GM13976 (cell line): ENCODE results near the gene NPY.

Source experiments
- DNase-seq: peaks from one replicate; pipeline ENCODE4 v3.0.0; 2012; ENCODE audit warnings: low spot score
- CTCF ChIP-seq: IDR thresholded peaks from 2 replicates; pipeline ENCODE4 v1.5.1; 2012; ENCODE audit warnings: borderline replicate concordance, mild to moderate bottlenecking; ENCODE audit not compliant: insufficient read depth; ENCODE audit errors: extremely low read depth, missing control alignments, control extremely low read depth
- in situ Hi-C: fragments of 300-500 bp; cut with MboI; formaldehyde crosslinking; loops from one replicate; pipeline ENCODE4 v1.12.0; 2022; ENCODE audit warnings: low sequenced_read_pairs, mixed read lengths, inconsistent platforms; ENCODE audit not compliant: unreplicated experiment

The NPY gene

DNA sequence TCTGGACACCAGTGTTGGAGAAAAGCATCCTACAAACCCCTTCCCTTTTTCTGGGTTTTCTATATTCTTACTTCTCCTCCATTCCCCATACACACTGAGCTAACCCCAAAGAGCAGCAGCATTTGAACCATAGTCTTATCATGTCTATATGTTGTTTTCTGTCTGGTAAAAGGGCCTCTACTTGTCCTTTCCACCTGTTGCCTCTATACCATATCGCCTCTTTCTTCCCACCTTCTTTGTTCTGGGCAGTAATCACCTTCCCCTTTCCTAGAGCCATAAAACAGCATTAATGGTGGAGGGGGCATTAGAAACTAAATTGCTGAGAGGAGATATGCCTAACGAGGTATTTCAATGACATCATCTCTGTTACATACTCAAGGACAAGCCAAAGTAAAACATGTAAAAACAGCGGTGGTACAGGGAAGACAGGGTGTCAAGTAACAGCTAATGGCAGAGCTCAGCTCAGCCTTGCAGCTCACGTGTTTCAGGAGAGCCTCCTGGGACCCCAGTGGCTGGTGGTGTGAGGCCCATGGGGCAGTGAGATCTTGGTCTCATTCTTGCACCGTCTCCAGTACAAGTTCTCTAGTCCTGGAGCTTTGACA is 20.6 kb downstream of the NPY start:
- in situ Hi-C loops = loop anchor here (25.0 kb wide), 2 partner anchors 358 to 783 kb away; no protein-coding TSS in a partner anchor
- DNase-seq = no peak
- TF ChIP-seq CTCF = no peak

GRCh38 chr7:24307326-24307725 is 23.3 kb downstream of the NPY start:
- DNase-seq = no peak
- in situ Hi-C loops = loop anchor here (25.0 kb wide), 2 partner anchors 355 to 780 kb away; no protein-coding TSS in a partner anchor
- TF ChIP-seq CTCF = no peak

GRCh38 chr7:24312588-24312987 is 28.6 kb downstream of the NPY start:
- no peak for DNase-seq
- in situ Hi-C loops = loop anchor here (25.0 kb wide), 2 partner anchors 350 to 775 kb away; no protein-coding TSS in a partner anchor
- TF ChIP-seq CTCF = no peak

- DNase-seq = no peak
- in situ Hi-C loops = loop anchor here (25.0 kb wide), 2 partner anchors 349 to 774 kb away; no protein-coding TSS in a partner anchor
- no peak for TF ChIP-seq CTCF
These were observed 29.8 kb downstream of the NPY start for GRCh38 chr7:24313777-24314176.

DNA sequence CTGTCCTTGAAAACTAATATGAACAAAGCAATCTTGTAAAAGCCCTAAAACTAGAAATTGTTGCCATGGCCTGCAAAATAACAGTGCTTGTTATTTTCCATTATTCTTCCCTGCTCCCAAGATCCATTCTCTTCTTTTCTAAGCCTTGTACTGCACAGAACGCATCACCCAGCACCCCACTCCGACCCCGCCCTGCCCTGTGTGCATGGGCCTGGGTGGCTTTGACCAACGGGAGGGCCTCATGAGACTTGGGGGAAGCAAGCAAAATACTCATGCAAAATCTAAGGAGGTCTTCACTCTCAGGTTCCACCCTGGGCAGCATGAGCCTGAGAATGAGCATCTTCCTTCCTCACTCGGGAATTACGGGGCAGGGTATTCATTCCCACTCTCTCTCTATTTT is 32.4 kb downstream of the NPY start:
- DNase-seq = no peak
- in situ Hi-C loops = loop anchor here (25.0 kb wide), 2 partner anchors 346 to 771 kb away; no protein-coding TSS in a partner anchor
- TF ChIP-seq CTCF = no peak

DNA sequence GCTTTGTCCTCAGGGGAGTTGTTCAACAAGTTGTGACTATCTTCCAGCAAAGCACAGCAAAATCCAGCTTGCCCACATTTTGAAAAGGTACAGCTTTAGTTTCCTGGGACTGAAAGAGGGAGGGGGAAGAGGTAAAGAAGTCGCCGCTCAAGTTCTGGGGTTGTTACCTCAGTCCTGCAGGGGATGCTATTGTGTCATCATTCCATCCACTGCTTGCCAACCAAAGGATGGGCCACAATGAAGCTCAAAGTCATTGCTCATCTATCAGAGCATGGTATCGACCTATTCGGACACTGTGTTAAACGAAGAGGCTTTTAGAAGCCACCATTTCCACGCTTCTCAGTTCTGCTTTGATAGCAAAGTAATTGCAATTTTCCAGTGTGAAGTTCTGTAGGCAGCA is 34.3 kb downstream of the NPY start:
- peak; percentile 29 for TF ChIP-seq CTCF
- peak; percentile 48 for DNase-seq
- in situ Hi-C loops = loop anchor here (25.0 kb wide), 2 partner anchors 344 to 769 kb away; no protein-coding TSS in a partner anchor
